NCI-H128 (cell line): ENCODE results near the gene CHSY1.

Experiments used
- DNase-seq: peaks from one replicate; lab custom pipeline; 2025; ENCODE audit not compliant: unreplicated experiment; lab: John Stamatoyannopoulos, UW

Gene CHSY1

GRCh38 chr15:101156509-101157159, 95.2 kb downstream of the CHSY1 start:
- DNase-seq, result no peak

GRCh38 chr15:101156061-101156460, 95.8 kb downstream of the CHSY1 start:
- DNase-seq, result no peak

- DNase-seq, result no peak
These were observed 97.8 kb downstream of the CHSY1 start for GRCh38 chr15:101153801-101154656.

- DNase-seq, result no peak
These were observed 98.9 kb downstream of the CHSY1 start for GRCh38 chr15:101152914-101153313.

GRCh38 chr15:101151288-101151687, 100.6 kb downstream of the CHSY1 start:
- DNase-seq, result no peak

GRCh38 chr15:101150723-101151040, 101.2 kb downstream of the CHSY1 start:
- no peak for DNase-seq

GRCh38 chr15:101149864-101150722, 101.8 kb downstream of the CHSY1 start:
- no peak for DNase-seq

GRCh38 chr15:101148881-101149664, 102.8 kb downstream of the CHSY1 start:
- no peak for DNase-seq

- no peak for DNase-seq
These were observed 103.5 kb downstream of the CHSY1 start for GRCh38 chr15:101148166-101148880.

GRCh38 chr15:101147181-101147580, 104.7 kb downstream of the CHSY1 start:
- DNase-seq, result no peak

- DNase-seq, result no peak
These were observed 105.6 kb downstream of the CHSY1 start for GRCh38 chr15:101146118-101146702.

- no peak for DNase-seq
These were observed 106.5 kb downstream of the CHSY1 start for GRCh38 chr15:101145362-101145761.

- no peak for DNase-seq
These were observed 108.5 kb downstream of the CHSY1 start for GRCh38 chr15:101143321-101143720.

- DNase-seq, result no peak
These were observed 109.1 kb downstream of the CHSY1 start for GRCh38 chr15:101142711-101143110.

- no peak for DNase-seq
These were observed 109.8 kb downstream of the CHSY1 start for GRCh38 chr15:101141926-101142527.

GRCh38 chr15:101140697-101141065, 111.2 kb downstream of the CHSY1 start:
- no peak for DNase-seq

- no peak for DNase-seq
These were observed 111.7 kb downstream of the CHSY1 start for GRCh38 chr15:101139986-101140696.

GRCh38 chr15:101138913-101139880, 112.7 kb downstream of the CHSY1 start:
- DNase-seq, result no peak
